HEK293 (cell line): Measurements from ENCODE around the gene TNFRSF8.

Source experiments
- REPIN1 ChIP-seq: fragments of 450-650 bp; formaldehyde crosslinking; IDR thresholded peaks from 2 replicates; pipeline ENCODE4 v1.5.1; 2017; ENCODE audit warnings: missing biosample characterization, missing genetic modification characterization, low read depth
- SP3 ChIP-seq: fragments of 450-650 bp; formaldehyde crosslinking; IDR thresholded peaks from 2 replicates; pipeline ENCODE4 v1.5.1; 2016; ENCODE audit warnings: missing biosample characterization, missing genetic modification characterization
- TCF7L2 ChIP-seq: IDR thresholded peaks from 2 replicates; pipeline ENCODE4 v1.6.1; 2011; ENCODE audit warnings: low read depth, mild to moderate bottlenecking, inconsistent platforms, low read length, moderate library complexity, borderline replicate concordance
- ZFP41 ChIP-seq: fragments of 450-650 bp; formaldehyde crosslinking; IDR thresholded peaks from 2 replicates; pipeline ENCODE4 v1.5.1; 2016; ENCODE audit warnings: missing biosample characterization, missing genetic modification characterization, borderline replicate concordance
- ZNF239 ChIP-seq: fragments of 450-650 bp; formaldehyde crosslinking; IDR thresholded peaks from 2 replicates; pipeline ENCODE4 v1.5.1; 2016; ENCODE audit warnings: missing biosample characterization, missing genetic modification characterization
- ZNF24 ChIP-seq: fragments of 450-650 bp; formaldehyde crosslinking; IDR thresholded peaks from 2 replicates; pipeline ENCODE4 v1.5.1; 2016; ENCODE audit warnings: missing biosample characterization, missing genetic modification characterization
- TF ChIP-seq, protein P1 (sequence below): fragments of 450-650 bp; formaldehyde crosslinking; IDR thresholded peaks from 2 replicates; pipeline ENCODE4 v1.5.1; 2016; ENCODE audit warnings: missing biosample characterization, missing genetic modification characterization
- TF ChIP-seq, protein P2 (sequence below): fragments of 450-650 bp; formaldehyde crosslinking; IDR thresholded peaks from 2 replicates; pipeline ENCODE4 v1.5.1; 2016; ENCODE audit warnings: missing biosample characterization, missing genetic modification characterization
- TF ChIP-seq, protein P3 (sequence below): fragments of 450-650 bp; formaldehyde crosslinking; IDR thresholded peaks from 2 replicates; pipeline ENCODE4 v1.5.1; 2016; ENCODE audit warnings: missing biosample characterization, missing genetic modification characterization

DNA sequence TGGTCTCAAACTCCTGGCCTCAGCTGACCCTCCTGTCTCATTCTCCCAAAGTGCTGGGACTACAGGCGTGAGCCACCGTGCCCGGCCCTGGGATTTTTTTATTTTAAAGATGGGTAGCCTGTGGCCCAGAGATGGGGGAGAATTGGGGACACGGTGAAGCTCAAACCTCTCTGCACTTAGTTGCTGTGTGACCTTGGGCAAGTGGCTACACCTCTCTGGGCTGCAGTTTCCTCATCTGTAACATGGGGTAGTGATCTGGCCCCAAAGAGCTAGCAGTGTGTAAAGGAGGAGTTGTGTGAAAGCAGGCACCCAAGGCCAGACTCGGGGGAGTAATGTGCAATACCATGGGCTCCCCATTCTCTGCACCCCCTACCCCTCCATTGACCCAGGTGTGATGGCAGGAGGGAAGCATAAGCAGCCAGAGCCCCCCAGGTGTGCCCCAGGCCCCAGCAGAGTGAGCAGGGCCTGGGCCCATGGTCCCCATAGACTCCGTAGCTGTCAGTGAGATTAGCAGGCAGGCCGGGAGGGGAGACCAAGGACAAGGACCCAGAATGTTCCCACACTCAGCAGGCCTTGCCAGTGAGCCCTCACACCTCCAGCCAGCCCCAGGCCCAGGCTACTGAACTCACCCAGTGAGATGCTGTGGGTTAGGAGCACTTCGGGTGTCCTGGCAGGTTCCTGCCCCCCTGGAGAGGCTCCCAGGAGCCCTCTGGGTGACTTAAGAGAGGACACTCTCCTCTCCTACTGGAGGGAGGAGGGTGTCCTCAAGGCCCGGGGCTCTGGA is 17.9 kb downstream of the TNFRSF8 start:
- TF ChIP-seq, protein P1, sequence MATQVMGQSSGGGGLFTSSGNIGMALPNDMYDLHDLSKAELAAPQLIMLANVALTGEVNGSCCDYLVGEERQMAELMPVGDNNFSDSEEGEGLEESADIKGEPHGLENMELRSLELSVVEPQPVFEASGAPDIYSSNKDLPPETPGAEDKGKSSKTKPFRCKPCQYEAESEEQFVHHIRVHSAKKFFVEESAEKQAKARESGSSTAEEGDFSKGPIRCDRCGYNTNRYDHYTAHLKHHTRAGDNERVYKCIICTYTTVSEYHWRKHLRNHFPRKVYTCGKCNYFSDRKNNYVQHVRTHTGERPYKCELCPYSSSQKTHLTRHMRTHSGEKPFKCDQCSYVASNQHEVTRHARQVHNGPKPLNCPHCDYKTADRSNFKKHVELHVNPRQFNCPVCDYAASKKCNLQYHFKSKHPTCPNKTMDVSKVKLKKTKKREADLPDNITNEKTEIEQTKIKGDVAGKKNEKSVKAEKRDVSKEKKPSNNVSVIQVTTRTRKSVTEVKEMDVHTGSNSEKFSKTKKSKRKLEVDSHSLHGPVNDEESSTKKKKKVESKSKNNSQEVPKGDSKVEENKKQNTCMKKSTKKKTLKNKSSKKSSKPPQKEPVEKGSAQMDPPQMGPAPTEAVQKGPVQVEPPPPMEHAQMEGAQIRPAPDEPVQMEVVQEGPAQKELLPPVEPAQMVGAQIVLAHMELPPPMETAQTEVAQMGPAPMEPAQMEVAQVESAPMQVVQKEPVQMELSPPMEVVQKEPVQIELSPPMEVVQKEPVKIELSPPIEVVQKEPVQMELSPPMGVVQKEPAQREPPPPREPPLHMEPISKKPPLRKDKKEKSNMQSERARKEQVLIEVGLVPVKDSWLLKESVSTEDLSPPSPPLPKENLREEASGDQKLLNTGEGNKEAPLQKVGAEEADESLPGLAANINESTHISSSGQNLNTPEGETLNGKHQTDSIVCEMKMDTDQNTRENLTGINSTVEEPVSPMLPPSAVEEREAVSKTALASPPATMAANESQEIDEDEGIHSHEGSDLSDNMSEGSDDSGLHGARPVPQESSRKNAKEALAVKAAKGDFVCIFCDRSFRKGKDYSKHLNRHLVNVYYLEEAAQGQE: no peak
- TF ChIP-seq, protein P2, sequence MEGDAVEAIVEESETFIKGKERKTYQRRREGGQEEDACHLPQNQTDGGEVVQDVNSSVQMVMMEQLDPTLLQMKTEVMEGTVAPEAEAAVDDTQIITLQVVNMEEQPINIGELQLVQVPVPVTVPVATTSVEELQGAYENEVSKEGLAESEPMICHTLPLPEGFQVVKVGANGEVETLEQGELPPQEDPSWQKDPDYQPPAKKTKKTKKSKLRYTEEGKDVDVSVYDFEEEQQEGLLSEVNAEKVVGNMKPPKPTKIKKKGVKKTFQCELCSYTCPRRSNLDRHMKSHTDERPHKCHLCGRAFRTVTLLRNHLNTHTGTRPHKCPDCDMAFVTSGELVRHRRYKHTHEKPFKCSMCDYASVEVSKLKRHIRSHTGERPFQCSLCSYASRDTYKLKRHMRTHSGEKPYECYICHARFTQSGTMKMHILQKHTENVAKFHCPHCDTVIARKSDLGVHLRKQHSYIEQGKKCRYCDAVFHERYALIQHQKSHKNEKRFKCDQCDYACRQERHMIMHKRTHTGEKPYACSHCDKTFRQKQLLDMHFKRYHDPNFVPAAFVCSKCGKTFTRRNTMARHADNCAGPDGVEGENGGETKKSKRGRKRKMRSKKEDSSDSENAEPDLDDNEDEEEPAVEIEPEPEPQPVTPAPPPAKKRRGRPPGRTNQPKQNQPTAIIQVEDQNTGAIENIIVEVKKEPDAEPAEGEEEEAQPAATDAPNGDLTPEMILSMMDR (tag by site-specific recombination): no peak
- TF ChIP-seq REPIN1 (tag by site-specific recombination) (no peak), TCF7L2 (no peak), SP3 (no peak), ZFP41 (tag by site-specific recombination) (no peak), ZNF24 (tag by site-specific recombination) (no peak), ZNF239 (tag by site-specific recombination) (no peak)
- TF ChIP-seq, protein P3, sequence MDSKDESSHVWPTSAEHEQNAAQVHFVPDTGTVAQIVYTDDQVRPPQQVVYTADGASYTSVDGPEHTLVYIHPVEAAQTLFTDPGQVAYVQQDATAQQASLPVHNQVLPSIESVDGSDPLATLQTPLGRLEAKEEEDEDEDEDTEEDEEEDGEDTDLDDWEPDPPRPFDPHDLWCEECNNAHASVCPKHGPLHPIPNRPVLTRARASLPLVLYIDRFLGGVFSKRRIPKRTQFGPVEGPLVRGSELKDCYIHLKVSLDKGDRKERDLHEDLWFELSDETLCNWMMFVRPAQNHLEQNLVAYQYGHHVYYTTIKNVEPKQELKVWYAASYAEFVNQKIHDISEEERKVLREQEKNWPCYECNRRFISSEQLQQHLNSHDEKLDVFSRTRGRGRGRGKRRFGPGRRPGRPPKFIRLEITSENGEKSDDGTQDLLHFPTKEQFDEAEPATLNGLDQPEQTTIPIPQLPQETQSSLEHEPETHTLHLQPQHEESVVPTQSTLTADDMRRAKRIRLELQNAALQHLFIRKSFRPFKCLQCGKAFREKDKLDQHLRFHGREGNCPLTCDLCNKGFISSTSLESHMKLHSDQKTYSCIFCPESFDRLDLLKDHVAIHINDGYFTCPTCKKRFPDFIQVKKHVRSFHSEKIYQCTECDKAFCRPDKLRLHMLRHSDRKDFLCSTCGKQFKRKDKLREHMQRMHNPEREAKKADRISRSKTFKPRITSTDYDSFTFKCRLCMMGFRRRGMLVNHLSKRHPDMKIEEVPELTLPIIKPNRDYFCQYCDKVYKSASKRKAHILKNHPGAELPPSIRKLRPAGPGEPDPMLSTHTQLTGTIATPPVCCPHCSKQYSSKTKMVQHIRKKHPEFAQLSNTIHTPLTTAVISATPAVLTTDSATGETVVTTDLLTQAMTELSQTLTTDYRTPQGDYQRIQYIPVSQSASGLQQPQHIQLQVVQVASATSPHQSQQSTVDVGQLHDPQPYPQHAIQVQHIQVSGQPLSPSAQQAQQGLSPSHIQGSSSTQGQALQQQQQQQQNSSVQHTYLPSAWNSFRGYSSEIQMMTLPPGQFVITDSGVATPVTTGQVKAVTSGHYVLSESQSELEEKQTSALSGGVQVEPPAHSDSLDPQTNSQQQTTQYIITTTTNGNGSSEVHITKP (tag by site-specific recombination): no peak
